T47D (cell line): Measurements from ENCODE around the gene LAGE3.

Experiments
- DNase-seq, 2 experiments: peaks; one replicate each; pipeline versions ENCODE4 v3.0.0 to v3.0.0-alpha.2; 2011 to 2012; ENCODE audit warnings: low read depth in 1 of 2, low spot score in 1 of 2
- JUND ChIP-seq: IDR thresholded peaks from 2 replicates; pipeline ENCODE4 v1.6.1; 2012; ENCODE audit warnings: low read depth
- in situ Hi-C: cut with HindIII; loops from 2 replicates; pipeline ENCODE4 v1.10.0; 2016; ENCODE audit warnings: low sequenced_read_pairs, low pct_unique_long_range_greater_than_20kb

The LAGE3 gene

GRCh38 chrX:154478728-154479622, at the start of gene LAGE3:
TSS of gene LAGE3 (minus strand) at chrX:154479281. CDS start at chrX:154478915, 366 bp downstream.
- peak; percentile 60 to 89 for DNase-seq

GRCh38 chrX:154526901-154527675, 48.0 kb upstream of the LAGE3 start:
- in situ Hi-C loops, result no loop called here
- peak in 1 of 2 experiments; percentile 76 for DNase-seq

More at GRCh38 chrX:154478728-154479622, at the start of gene LAGE3:
- in situ Hi-C loops, result no loop called here
- TF ChIP-seq JUND, result no peak

DNA sequence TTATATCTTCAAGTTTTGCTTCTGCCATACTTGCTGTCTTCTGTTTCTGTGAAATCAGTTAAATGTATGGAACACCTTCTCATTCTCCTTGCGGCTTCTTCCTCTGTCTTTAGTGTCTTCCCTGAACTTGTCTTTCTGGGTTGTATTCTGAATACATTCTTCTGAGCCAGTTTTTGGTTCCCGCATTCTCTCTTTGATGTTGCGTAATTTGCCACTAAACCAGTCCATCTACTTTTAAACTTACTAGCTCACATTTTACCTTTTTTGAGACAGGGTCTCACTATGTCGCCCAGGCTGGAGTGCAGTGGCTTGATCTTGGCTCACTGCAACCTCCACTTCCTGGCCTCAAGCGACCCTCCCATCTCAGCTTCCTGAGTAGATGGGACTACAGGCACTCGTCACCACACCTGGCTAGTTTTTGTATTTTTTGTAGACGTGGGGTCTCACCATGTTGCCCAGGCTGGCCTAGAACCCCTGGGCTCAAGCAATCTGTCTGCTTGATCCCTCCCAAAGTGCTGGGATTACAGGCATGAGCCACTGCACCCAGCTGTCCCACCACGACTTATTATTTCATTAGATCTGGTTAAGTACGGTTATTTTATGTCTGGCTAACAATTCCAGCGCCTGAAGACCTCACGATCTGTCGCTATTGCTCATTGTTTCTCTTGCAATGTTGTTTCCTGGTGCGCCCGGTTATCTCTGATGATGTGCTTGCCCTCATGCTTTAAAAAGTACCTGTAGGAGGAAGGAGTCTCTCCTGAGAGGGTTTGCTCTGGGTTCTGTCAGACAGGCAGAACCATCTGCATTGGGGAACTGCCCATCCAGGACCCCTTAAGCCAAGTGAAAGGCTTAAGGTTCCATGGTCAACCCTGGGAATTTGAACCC, 46.8 kb upstream of the LAGE3 start:
- TF ChIP-seq JUND, result no peak
- DNase-seq, result peak in 1 of 2 experiments; percentile 56
- in situ Hi-C loops, result no loop called here

More at GRCh38 chrX:154526901-154527675, 48.0 kb upstream of the LAGE3 start:
- no peak for TF ChIP-seq JUND

DNA sequence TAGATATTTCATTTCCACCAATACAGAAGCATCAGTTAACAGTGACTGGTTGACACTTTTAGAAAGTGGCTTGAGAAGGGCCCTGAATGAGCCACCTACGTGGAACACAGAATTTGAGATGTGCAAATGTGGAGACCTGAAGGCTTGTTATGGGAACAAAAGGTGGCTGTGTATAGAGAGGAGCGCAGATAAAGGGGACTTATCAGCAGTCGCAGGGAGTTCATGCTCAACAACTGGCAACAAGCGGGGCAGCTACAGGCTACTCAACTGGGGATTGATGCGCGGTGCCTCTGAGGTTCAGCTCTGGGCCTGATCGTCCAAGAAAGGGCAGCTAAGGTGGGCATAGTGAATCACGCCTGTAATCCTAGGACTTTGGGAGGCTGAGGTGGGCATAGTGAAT, 40.3 kb upstream of the LAGE3 start:
- TF ChIP-seq JUND, result no peak
- in situ Hi-C loops, result no loop called here
- DNase-seq, result no peak

DNA sequence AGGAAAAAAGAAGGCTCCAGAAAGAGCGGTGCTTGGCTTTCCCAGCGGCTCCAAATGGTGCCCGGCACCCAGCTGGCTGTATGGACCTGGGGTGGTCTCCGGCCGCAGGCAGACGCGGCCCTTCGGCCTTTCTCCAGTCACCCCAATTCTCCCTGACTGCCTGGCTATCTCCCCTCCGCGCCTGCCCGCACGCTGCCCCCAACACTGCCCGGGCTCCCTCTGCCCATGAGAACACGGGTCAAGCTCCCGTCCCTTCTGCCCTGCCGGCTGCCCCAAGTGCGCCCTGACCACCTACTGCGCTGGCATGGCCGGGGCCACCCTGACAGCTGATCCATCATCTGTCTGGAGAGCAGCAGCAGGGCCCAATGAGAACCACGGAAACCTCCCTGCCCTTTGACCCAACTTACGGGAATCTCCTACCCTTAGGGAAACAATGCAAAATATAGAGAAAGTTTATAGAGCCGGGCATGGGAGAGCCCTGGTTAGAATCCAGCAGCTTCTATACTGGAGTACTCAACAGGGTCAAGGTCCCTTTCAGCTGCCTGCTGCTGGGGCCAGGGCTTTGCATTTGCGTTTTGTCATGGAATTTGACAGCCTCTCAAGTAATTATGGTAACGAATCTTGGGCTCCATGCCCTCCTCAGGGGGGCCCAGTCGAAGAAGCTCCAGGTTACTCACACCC, 38.2 kb upstream of the LAGE3 start:
- no peak for TF ChIP-seq JUND
- in situ Hi-C loops, result no loop called here
- no peak for DNase-seq

GRCh38 chrX:154516656-154517100, 37.6 kb upstream of the LAGE3 start:
- DNase-seq, result no peak
- in situ Hi-C loops, result no loop called here
- no peak for TF ChIP-seq JUND

DNA sequence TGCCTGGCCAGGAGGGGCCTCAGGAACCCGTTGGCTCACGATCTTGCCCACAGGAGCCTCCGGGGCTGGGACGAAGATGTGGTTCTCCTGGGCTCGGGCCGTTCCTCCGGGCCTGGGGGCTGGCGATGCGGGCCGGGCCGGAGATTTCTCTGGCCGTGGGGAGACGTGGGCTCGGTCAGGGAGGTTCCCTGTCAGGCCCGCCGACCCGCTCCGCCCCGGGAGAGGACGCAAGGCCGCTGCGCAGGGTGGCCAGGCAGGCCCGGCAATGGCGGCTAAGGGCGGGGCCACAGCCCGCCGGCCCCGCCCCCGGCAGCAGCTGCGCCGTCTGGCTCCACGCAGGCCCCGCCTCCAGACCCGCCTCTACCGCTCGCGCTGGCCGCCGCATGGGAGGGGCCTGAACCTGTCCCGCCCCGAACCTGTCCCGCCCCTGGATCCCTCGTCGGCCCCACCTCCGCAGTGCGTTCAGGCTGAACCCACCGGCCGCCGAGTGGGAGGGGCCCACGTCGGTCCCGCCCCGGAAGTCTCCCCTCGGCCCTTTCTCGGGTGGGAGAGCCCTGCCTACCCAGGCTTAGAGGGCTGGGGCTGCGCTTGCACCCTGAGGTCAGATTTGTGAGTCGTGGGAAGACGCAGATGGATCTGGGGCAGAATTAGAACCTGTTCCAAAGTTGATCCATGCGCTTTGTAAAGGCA, 37.0 kb upstream of the LAGE3 start, which contains the start of gene FAM3A:
Gene FAM3A (minus strand): TSS at position 267 of the 690 bp plus-strand sequence. CDS start 460 bp downstream, outside the sequence.
- TF ChIP-seq JUND, result no peak
- in situ Hi-C loops, result no loop called here
- peak in 1 of 2 experiments; percentile 86 for DNase-seq

GRCh38 chrX:154515090-154515965, 36.2 kb upstream of the LAGE3 start:
- peak in 1 of 2 experiments; percentile 36 for DNase-seq
- in situ Hi-C loops, result no loop called here
- TF ChIP-seq JUND, result no peak

DNA sequence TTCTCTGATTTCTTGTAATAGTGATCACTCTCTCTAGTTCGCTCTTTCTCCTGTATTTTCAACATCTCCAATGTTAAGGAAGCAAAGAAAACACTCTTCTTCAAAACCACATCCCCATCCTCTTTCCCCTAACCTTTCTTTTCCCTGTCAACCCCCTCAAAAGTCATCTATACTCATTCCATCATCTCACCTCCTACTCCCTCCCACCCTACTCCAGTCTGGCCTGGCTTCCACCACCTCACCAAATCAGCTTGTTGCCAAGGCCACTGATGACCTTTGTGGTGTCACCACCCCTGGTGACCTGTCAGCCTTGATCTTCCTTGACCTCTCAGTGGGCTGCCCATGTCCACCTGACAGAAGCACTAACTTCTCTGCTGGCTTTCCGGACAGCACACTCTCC, 34.6 kb upstream of the LAGE3 start:
- in situ Hi-C loops, result no loop called here
- TF ChIP-seq JUND, result no peak
- no peak for DNase-seq

DNA sequence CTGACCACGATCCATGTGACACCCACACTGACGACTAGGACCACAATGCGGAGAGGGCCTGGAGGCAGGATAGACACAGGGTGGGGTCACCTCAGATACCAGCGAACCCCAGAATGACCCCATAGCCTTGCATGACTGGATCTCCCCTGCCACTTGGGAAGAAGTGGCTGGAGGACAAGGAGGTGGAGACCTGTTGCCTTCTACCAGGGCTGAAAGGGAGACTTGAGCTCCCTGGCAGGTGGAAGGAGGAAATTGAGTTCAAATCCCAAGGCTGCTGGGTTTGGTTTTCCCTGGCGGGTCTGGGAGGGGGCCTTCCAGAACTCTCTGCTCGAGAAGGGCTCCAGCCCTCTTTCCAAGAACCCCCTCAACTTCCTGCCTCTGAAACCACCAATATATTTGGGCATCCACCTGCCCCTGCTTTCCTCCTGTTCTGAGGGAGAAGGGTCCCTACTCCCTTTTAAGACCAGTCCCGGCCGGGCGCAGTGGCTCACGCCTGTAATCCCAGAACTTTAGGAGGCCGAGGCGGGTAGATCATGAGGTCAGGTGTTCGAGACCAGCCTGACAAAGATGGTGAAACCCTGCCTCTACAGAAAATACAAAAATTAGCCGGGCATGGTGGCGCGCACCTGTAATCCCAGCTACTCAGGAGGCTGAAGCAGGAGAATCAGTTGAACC, 33.9 kb upstream of the LAGE3 start:
- in situ Hi-C loops, result no loop called here
- no peak for TF ChIP-seq JUND
- DNase-seq, result no peak
